ENCODE measurements around the gene FRMD4A.

DNA sequence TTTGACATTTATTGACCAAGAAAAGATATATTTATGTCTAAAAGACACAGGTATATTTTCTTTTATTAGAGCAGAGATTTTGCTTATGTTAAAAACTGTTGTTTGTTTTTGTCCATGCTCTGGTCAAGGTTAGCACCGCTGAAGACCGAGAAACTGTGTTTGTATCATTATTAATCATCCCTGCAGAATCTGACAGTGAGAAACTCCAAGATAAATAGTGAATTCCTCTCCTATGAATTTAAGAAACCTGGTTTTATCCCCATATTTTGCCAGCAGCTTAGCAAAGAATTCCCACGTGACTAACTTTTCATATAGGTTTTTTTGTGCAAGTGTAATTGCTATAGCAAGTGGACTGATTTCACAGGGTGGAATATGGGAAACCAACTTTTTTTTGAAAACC lies 77.6 kb downstream of the FRMD4A start:
- TF ChIP-seq, protein P1, sequence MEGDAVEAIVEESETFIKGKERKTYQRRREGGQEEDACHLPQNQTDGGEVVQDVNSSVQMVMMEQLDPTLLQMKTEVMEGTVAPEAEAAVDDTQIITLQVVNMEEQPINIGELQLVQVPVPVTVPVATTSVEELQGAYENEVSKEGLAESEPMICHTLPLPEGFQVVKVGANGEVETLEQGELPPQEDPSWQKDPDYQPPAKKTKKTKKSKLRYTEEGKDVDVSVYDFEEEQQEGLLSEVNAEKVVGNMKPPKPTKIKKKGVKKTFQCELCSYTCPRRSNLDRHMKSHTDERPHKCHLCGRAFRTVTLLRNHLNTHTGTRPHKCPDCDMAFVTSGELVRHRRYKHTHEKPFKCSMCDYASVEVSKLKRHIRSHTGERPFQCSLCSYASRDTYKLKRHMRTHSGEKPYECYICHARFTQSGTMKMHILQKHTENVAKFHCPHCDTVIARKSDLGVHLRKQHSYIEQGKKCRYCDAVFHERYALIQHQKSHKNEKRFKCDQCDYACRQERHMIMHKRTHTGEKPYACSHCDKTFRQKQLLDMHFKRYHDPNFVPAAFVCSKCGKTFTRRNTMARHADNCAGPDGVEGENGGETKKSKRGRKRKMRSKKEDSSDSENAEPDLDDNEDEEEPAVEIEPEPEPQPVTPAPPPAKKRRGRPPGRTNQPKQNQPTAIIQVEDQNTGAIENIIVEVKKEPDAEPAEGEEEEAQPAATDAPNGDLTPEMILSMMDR (conservative IDR thresholded peaks at IDR 0.05), result no peak
- no peak for TF ChIP-seq EZH2 (IDR thresholded peaks at IDR 0.05; ENCODE audit: low read depth)
